Hematopoietic multipotent progenitor cell treated with erythropoietin and hydrocortisone succinate and interleukin-3 and kit ligand, for 8 days (in vitro differentiated cells): ENCODE measurements around the gene CDH26.
"Not testable (repeated sequence)": the region's sequence is repeated elsewhere in the genome, so short reads cannot be mapped to it uniquely, and the experiment has no call there.

Experiments
- DNase-seq: peaks from one replicate; pipeline ENCODE4 v3.0.0-alpha.2; 2015

Gene CDH26

GRCh38 chr20:59942245-59942644 is 16.0 kb upstream of the CDH26 start:
- DNase-seq = no peak

- no peak for DNase-seq
Observed at GRCh38 chr20:59944726-59945125, 13.5 kb upstream of the CDH26 start.

- DNase-seq = peak; percentile 9
Observed at GRCh38 chr20:59945175-59945574, 13.0 kb upstream of the CDH26 start.

DNA sequence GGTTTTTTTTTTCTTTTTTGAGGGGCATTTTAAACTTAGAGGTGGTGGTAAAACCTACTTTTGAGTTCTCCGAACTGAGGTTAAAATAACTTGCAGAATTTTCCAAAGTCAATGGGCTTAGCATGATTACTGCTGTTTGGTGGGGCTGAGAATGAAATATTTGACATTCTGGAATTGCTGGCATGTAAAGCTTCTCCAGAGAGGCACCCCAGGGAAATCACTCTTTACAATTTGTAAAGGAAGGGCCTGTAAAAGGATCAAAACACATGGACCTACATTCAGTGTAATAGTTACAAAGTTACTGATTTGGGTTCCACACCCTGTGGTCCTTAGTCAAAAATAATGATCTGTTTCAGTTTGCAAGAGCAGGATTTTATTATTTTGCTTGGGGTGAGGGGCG is 12.5 kb upstream of the CDH26 start:
- DNase-seq = no peak

DNA sequence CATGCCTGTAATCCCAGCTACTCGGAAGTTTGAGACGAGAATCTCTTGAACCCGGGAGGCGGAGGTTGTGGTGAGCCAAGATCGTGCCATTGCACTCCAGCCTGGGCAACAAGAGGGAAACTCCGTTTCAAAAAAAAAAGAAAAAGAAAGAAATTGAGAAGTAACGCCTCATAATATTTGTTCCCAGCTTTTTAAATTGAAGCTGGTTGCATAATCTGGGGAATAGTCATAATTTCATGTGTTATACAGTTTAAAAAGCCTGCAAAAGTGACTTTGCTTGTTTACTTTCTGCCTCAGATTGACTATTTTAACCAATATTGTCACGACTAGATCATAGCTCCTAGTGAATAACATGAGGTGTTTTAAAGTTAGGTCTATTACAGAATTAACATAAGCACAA is 10.8 kb upstream of the CDH26 start:
- no peak for DNase-seq

DNA sequence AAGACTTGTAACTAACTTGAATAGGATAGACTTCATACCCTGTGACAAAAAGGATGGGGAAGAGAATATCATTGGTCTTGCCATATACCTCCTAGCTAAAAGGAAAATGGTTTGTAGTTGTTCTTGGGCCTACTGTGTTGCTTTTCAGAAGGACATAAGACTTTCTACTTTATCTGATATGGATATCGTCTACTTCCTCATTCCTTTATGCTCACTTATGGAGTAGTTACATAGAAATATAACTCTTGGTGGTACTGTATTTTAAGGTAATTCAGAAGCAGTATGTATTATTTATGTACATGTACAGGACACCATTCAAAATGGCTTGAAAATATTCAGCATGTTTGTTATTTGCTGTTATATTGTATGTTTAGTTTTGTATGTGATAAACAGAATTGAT is 10.0 kb upstream of the CDH26 start:
- DNase-seq = peak; percentile 9

GRCh38 chr20:59948828-59949720 is 9.1 kb upstream of the CDH26 start:
- DNase-seq = peak; percentile 77

GRCh38 chr20:59949911-59950310 is 8.3 kb upstream of the CDH26 start:
- no peak for DNase-seq

- DNase-seq = no peak
Observed at GRCh38 chr20:59954718-59955117, 3.5 kb upstream of the CDH26 start.

DNA sequence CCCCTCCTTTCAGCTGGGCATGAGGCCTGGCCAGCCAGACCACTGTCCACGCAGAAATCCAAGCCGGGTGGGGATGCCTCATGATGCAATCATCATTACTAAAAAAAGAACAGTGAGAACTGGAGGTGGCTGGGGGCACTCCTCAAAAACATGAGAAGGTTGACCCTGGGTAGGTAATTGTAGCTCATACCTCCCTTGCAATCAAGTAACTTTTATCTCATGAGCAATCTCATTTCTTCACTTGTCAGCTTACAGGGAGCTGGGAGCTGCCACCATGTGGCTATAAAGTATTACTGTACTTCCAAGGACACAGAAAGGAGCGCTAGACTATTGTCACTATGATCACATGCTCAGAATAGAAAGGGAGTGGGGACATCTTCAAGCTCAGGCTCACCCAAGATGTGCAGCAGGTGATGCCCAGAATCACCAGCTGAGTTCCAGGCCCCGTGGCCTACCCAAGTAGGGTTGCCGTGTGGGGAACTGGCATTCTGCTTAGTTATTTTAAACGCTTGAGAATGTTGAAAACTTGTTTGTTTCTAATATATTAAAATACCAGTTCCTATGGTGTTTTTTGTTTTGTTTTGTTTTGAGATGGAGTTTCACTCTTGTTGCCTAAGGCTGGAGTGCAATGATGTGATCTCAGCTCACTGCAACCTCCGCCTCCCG is 3.0 kb upstream of the CDH26 start:
- DNase-seq = peak; percentile 51

- DNase-seq = not testable (repeated sequence)
Observed at GRCh38 chr20:59957568-59957967, 655 bp upstream of the CDH26 start.

GRCh38 chr20:59958626-59959025 is 403 bp downstream of the CDH26 start:
- no peak for DNase-seq

- DNase-seq = no peak
Observed at GRCh38 chr20:59961423-59961822, 3.2 kb downstream of the CDH26 start.

- DNase-seq = no peak
Observed at GRCh38 chr20:59962155-59962554, 3.9 kb downstream of the CDH26 start.

DNA sequence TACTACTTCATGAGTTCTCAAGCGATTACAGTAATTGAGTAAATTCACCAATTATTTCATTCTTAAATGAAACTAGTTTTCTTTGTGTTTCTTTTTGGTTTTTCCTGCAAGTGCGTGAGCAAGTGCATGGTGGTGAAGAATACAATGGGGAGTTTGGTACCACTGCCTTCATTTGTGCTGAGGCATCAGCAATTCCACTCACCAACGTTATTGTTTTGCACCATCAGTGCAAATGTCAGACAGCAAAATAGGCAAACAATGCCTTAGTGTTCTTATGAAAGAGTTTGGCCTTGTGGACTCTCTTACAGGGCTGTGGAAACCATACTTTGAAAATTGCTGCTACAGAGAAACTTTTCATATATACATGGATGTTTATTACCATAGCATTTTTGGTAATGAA is 8.2 kb downstream of the CDH26 start:
- no peak for DNase-seq

GRCh38 chr20:59971428-59971827 is 13.2 kb downstream of the CDH26 start:
- DNase-seq = no peak

DNA sequence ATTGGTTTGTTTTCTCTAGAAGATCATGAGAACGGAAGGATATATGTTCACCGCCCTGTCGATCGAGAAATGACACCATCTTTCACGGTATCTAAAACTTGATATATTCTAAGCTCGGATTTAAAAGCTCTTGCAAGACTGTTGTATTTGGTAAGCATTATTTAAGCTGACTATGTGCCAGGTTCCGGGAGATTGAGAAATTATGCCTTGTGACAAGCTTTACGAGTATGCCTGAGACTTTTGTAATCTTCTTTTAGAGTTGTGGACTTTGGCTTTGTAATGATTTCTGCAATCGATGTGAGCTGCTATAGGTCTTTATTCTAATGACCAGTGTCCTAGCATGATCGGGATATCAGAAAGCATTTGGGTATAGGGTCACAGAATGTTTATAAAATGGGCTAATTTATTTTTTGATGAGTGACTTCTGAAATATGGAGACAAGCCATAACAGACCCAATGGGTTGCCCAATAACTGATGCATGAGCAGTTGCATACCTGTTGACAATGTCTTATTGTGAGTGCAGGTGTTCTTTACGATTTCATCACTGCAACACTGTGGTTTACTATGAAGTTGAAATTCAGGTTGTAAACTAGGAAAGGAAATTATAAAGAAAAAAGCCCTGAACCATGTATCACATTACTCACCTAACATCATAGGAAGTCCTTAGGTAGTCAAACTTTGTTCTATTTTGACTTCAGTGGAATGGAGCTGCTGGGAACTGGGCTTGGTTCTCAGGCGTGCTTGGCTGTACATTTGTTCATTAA is 14.0 kb downstream of the CDH26 start:
- no peak for DNase-seq

DNA sequence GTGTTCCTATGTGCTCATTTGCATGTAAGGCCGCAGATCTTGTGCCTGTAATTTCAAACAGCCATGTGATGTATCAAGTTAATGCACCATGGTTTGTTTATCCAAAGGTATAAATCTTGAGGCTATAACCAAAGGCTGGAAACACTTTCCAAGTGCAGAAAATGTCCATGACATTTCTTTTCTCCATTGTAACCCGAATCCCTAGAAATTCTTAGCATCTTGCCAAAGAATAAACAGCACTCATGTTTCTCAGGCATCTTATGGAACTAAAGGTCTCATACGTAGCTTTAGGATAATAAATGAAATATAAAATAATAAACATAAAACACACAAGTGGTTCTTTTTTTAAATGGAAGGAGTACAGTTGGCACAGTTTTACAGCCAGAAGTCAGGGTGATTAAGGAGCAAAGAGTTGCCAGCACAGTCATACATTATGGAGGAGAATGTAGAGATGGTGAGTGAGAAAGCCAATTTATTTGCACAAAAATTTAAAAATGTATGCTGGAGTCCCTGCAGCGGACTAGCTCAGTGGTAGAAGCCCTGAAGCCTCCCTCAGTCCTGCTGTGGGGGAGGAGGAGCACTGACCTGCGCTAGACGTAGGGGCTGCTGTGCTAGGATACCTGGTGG is 18.0 kb downstream of the CDH26 start:
- DNase-seq = no peak

DNA sequence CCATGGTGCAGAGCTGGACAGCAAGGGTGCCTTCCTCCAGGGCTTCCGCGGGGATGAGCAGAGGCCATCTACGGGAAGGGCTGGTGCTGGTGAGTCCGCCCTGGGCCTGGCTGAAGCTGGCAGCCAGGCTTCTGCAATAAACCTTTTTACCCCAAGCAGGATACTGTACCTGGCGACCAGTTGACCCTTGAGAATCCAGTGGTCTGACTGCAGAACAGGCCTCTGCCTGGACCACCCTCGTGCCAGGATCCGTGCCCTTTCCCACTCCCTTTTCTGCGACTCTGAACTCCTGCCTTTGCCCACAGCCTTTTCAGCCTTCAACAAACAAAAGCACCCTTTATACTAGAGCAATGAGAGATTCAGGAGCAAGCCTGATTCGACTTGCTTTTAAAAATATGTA is 18.9 kb downstream of the CDH26 start:
- no peak for DNase-seq

DNA sequence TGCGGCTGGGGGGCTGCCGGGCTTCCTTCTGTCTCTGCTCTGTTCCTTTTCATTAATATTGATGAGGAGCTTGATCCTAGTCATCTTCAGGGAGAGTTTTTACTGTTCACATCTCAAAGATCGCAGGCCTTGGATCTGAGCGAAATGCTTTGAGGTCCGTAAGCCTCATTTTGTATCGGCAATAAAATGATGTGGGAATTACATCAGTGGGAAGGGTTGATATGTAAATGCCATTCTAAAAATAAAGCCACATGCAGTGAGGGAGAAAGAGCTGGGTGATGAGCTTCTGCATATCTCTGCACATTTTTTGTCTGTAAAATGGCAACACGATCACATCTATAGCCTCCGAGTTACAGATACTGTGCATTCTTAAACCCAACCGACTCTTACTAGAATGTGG is 24.9 kb downstream of the CDH26 start:
- DNase-seq = no peak

- peak; percentile 46 for DNase-seq
Observed at GRCh38 chr20:59984541-59984940, 26.3 kb downstream of the CDH26 start.

DNA sequence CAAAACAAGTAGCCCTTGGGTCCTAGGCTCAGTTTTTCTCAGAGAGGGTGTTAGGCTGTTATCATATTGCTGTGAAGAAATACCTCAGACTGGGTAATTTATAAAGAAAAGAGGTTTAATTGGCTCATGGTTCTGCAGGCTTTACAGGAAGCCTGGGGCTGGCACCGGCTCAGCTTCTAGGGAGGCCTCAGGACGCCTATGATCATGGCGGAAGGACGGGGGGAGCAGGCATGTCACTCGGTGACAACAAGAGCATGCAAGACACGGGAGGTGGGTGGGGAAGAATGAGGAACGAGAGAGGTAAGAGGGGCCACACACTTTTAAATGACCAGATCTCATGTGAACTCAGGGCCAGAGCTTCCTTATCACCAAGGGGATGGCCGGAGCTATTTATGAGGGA is 26.9 kb downstream of the CDH26 start:
- no peak for DNase-seq

- no peak for DNase-seq
Observed at GRCh38 chr20:59985864-59986263, 27.6 kb downstream of the CDH26 start.
